Measurements from ENCODE around the gene CERKL. TPM values are rescaled to one million over a fixed set of nuclear protein-coding genes. Genes with fewer than 3 reads are reported as not detected.

The CERKL gene
- total and polyA plus RNA-seq, 2 of the 13 experiments (the other 11 are each of a cell fraction or from before 2014, with no cell fraction given): not detected

GRCh38 chr2:181607629-181608590 is 49.0 kb downstream of the CERKL start (continued):
- TF ChIP-seq, protein P1, sequence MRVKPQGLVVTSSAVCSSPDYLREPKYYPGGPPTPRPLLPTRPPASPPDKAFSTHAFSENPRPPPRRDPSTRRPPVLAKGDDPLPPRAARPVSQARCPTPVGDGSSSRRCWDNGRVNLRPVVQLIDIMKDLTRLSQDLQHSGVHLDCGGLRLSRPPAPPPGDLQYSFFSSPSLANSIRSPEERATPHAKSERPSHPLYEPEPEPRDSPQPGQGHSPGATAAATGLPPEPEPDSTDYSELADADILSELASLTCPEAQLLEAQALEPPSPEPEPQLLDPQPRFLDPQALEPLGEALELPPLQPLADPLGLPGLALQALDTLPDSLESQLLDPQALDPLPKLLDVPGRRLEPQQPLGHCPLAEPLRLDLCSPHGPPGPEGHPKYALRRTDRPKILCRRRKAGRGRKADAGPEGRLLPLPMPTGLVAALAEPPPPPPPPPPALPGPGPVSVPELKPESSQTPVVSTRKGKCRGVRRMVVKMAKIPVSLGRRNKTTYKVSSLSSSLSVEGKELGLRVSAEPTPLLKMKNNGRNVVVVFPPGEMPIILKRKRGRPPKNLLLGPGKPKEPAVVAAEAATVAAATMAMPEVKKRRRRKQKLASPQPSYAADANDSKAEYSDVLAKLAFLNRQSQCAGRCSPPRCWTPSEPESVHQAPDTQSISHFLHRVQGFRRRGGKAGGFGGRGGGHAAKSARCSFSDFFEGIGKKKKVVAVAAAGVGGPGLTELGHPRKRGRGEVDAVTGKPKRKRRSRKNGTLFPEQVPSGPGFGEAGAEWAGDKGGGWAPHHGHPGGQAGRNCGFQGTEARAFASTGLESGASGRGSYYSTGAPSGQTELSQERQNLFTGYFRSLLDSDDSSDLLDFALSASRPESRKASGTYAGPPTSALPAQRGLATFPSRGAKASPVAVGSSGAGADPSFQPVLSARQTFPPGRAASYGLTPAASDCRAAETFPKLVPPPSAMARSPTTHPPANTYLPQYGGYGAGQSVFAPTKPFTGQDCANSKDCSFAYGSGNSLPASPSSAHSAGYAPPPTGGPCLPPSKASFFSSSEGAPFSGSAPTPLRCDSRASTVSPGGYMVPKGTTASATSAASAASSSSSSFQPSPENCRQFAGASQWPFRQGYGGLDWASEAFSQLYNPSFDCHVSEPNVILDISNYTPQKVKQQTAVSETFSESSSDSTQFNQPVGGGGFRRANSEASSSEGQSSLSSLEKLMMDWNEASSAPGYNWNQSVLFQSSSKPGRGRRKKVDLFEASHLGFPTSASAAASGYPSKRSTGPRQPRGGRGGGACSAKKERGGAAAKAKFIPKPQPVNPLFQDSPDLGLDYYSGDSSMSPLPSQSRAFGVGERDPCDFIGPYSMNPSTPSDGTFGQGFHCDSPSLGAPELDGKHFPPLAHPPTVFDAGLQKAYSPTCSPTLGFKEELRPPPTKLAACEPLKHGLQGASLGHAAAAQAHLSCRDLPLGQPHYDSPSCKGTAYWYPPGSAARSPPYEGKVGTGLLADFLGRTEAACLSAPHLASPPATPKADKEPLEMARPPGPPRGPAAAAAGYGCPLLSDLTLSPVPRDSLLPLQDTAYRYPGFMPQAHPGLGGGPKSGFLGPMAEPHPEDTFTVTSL (CRISPR knock-in tag; IDR thresholded peaks at IDR 0.05; ENCODE audit: borderline replicate concordance): no peak
- TF ChIP-seq ZNF616 (CRISPR knock-in tag; IDR thresholded peaks at IDR 0.05; ENCODE audit: low read depth): no peak
- no peak for TF ChIP-seq GTF2F1 (IDR thresholded peaks at IDR 0.05; ENCODE audit: low read length)
- no peak for TF ChIP-seq ZNF292 (CRISPR knock-in tag; IDR thresholded peaks at IDR 0.05; ENCODE audit: borderline replicate concordance, low read depth)
- no peak for TF ChIP-seq FOXP1 (IDR thresholded peaks at IDR 0.05)
- TF ChIP-seq FOXP1 (CRISPR knock-in tag; IDR thresholded peaks at IDR 0.05): no peak
- no peak for TF ChIP-seq ZBTB7A (CRISPR knock-in tag; IDR thresholded peaks at IDR 0.05)
- TF ChIP-seq SOX13 (IDR thresholded peaks at IDR 0.05): no peak
- TF ChIP-seq SOX13 (CRISPR knock-in tag; conservative IDR thresholded peaks at IDR 0.05 in 1 of 2, IDR thresholded peaks at IDR 0.05 in 1 of 2): no peak
- no peak for TF ChIP-seq ZNF570 (CRISPR knock-in tag; IDR thresholded peaks at IDR 0.05; ENCODE audit: borderline replicate concordance)
- no peak for TF ChIP-seq ZNF432 (CRISPR knock-in tag; IDR thresholded peaks at IDR 0.05; ENCODE audit: borderline replicate concordance)
